Peyer's patch (tissue), 4 donors: ENCODE results near the gene RPL29. TPM values are rescaled to one million over a fixed set of nuclear protein-coding genes. Genes with fewer than 3 reads are reported as not detected.
A peak's percentile ranks its signal among the peaks of the same experiment; 100 is the strongest.

ENCODE experiments used
- DNase-seq, 3 donors: peaks; one replicate each; pipeline ENCODE4 v3.0.0-alpha.2; 2017 to 2019
- H3K27ac ChIP-seq, 4 donors: fragments of 200-600 bp; sonication (generic); one replicate each; pipeline ENCODE4 v1.5.1; 2016 to 2019
- H3K27me3 ChIP-seq, 2 donors: fragments of 200-600 bp; sonication (generic); one replicate each; pipeline ENCODE4 v1.5.1; 2019
- H3K36me3 ChIP-seq, 3 donors: fragments of 200-600 bp; sonication (generic); one replicate each; pipeline ENCODE4 v1.5.1; 2016 to 2019
- H3K4me1 ChIP-seq, 4 donors: fragments of 200-600 bp; sonication (generic); one replicate each; pipeline ENCODE4 v1.5.1; 2016 to 2019
- H3K4me3 ChIP-seq, 4 donors: fragments of 200-600 bp; sonication (generic); 1 replicate in 3 of 4; 2 replicates in 1 of 4; pipeline ENCODE4 v1.5.1; 2016 to 2019; ENCODE audit warnings: mild to moderate bottlenecking in 1 of 4
- H3K9me3 ChIP-seq, 4 donors: fragments of 200-600 bp; sonication (generic); one replicate each; pipeline ENCODE4 v1.5.1; 2016 to 2019; ENCODE audit warnings: mild to moderate bottlenecking in 1 of 4
- CTCF ChIP-seq, 6 experiments: fragments of 450-650 bp in 4 of 6; fragments of 200-600 bp in 2 of 6; sonication (generic) in 1 of 6; IDR thresholded peaks; one replicate each; pipeline ENCODE4 v1.5.1; 2017 to 2019; ENCODE audit warnings: antibody characterized with exemption in 6 of 6, mild to moderate bottlenecking in 3 of 6, moderate library complexity in 1 of 6
- POLR2A ChIP-seq, 2 donors: fragments of 450-650 bp; IDR thresholded peaks; one replicate each; pipeline ENCODE4 v1.5.1; 2017; ENCODE audit warnings: antibody characterized with exemption in 2 of 2, mild to moderate bottlenecking in 2 of 2, moderate library complexity in 2 of 2
- total RNA-seq, 4 donors: library from RNA; depleted of rRNA; stranded (reverse); fragments of >200 nt; gene quantifications; one replicate each; pipeline ENCODE4 v1.1.0, GENCODE V29; 2016

RPL29 gene
- total RNA-seq, 4 donors from 2014 or later = 643 to 841 (median 711) TPM

- peak; percentile 51 to 90 (median 89) for DNase-seq
- H3K4me3 ChIP-seq = peak overlapping the region; percentile 60 to 68 (median 66)
- H3K27ac ChIP-seq = peak overlapping the region; percentile 91 to 98 (median 94)
- no peaks in the 10 kb centered on the region for H3K9me3 ChIP-seq
- H3K36me3 ChIP-seq = peaks cover 0 to under 1% (median 0%) of the 10 kb centered on the region in 3 donors
- no peaks in the 10 kb centered on the region for H3K27me3 ChIP-seq
- peak; percentile 41 to 96 (median 76) for TF ChIP-seq CTCF (IDR thresholded peaks at IDR 0.05)
- peak; percentile 41 to 53 for TF ChIP-seq POLR2A (IDR thresholded peaks at IDR 0.05)
- H3K4me1 ChIP-seq = peaks cover 0 to 45% (median 12%) of the 10 kb centered on the region in 4 donors
These were observed 13.3 kb downstream of the RPL29 start for GRCh38 chr3:51982352-51982837.

- no peak for DNase-seq
- peaks cover 0 to 51% (median 15%) of the 10 kb centered on the region in 4 donors for H3K4me1 ChIP-seq
- TF ChIP-seq POLR2A (IDR thresholded peaks at IDR 0.05) = no peak
- TF ChIP-seq CTCF (IDR thresholded peaks at IDR 0.05) = no peak
- H3K4me3 ChIP-seq = no peak overlapping the region
- peak overlapping the region in 1 of 4 donors; percentile 98 for H3K27ac ChIP-seq
- no peaks in the 10 kb centered on the region for H3K36me3 ChIP-seq
- no peaks in the 10 kb centered on the region for H3K27me3 ChIP-seq
- no peaks in the 10 kb centered on the region for H3K9me3 ChIP-seq
These were observed 15.4 kb downstream of the RPL29 start for GRCh38 chr3:51980253-51980652.

GRCh38 chr3:51978143-51978502, 17.6 kb downstream of the RPL29 start:
- Histone ChIP-seq H3K9me3 (no peaks in the 10 kb centered on the region), H3K27me3 (no peaks in the 10 kb centered on the region), H3K4me1 (peaks cover 4 to 49% (median 20%) of the 10 kb centered on the region in 4 donors), H3K4me3 (no peak overlapping the region), H3K36me3 (no peaks in the 10 kb centered on the region), H3K27ac (no peak overlapping the region)
- no peak for TF ChIP-seq CTCF (IDR thresholded peaks at IDR 0.05)
- TF ChIP-seq POLR2A (IDR thresholded peaks at IDR 0.05) = no peak
- DNase-seq = no peak

- Histone ChIP-seq H3K9me3 (no peaks in the 10 kb centered on the region), H3K27ac (peak overlapping the region in 1 of 4 donors; percentile 10), H3K27me3 (no peaks in the 10 kb centered on the region), H3K4me1 (peaks cover 4 to 45% (median 19%) of the 10 kb centered on the region in 4 donors), H3K4me3 (no peak overlapping the region), H3K36me3 (no peaks in the 10 kb centered on the region)
- no peak for DNase-seq
- no peak for TF ChIP-seq CTCF (IDR thresholded peaks at IDR 0.05)
- TF ChIP-seq POLR2A (IDR thresholded peaks at IDR 0.05) = no peak
These were observed 18.1 kb downstream of the RPL29 start for GRCh38 chr3:51977446-51978142.

- peak overlapping the region in 3 of 4 donors; percentile 89 to 92 (median 90) for H3K27ac ChIP-seq
- H3K9me3 ChIP-seq = no peaks in the 10 kb centered on the region
- H3K4me1 ChIP-seq = peaks cover 4 to 35% (median 10%) of the 10 kb centered on the region in 4 donors
- peak overlapping the region; percentile 51 to 85 (median 77) for H3K4me3 ChIP-seq
- peak in 2 of 3 donors; percentile 77 to 82 for DNase-seq
- H3K27me3 ChIP-seq = no peaks in the 10 kb centered on the region
- H3K36me3 ChIP-seq = no peaks in the 10 kb centered on the region
- TF ChIP-seq CTCF (IDR thresholded peaks at IDR 0.05) (peak in 1 of 6 experiments; percentile 9), POLR2A (IDR thresholded peaks at IDR 0.05) (no peak)
These were observed 19.7 kb downstream of the RPL29 start for GRCh38 chr3:51975852-51976549.
